ENCODE data around the gene FLT4. TPM values are rescaled to one million over a fixed set of nuclear protein-coding genes. Genes with fewer than 3 reads are reported as not detected.
A peak's percentile ranks its signal among the peaks of the same experiment; 100 is the strongest.

The FLT4 gene
- total and polyA plus RNA-seq, 2 of the 13 experiments (the other 11 are each of a cell fraction or from before 2014, with no cell fraction given) = not detected

DNA sequence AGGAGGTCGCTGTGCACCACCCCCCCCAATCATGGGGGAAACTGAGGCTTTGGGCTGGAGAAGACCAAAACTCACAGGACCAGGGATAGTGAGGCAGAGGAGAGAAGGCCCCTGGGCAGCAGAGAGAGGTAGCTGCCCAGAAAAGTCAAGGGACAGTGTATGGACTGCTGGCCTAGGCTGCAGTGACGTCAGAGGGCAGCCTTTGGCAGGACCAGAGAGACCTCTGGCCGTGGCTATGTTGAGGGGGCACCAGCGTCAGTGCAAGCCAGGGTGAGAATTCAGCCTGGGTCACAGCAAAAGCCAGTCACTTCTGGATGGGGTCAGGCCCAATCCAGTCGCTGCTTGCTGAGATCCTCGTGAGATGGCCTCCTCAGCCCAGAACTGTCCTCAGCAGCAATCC lies 26.5 kb downstream of the FLT4 start (continued):
- TF ChIP-seq, protein P1, sequence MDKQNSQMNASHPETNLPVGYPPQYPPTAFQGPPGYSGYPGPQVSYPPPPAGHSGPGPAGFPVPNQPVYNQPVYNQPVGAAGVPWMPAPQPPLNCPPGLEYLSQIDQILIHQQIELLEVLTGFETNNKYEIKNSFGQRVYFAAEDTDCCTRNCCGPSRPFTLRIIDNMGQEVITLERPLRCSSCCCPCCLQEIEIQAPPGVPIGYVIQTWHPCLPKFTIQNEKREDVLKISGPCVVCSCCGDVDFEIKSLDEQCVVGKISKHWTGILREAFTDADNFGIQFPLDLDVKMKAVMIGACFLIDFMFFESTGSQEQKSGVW (CRISPR knock-in tag; IDR thresholded peaks at IDR 0.05; ENCODE audit: borderline replicate concordance) = no peak
- TF ChIP-seq, protein P2, sequence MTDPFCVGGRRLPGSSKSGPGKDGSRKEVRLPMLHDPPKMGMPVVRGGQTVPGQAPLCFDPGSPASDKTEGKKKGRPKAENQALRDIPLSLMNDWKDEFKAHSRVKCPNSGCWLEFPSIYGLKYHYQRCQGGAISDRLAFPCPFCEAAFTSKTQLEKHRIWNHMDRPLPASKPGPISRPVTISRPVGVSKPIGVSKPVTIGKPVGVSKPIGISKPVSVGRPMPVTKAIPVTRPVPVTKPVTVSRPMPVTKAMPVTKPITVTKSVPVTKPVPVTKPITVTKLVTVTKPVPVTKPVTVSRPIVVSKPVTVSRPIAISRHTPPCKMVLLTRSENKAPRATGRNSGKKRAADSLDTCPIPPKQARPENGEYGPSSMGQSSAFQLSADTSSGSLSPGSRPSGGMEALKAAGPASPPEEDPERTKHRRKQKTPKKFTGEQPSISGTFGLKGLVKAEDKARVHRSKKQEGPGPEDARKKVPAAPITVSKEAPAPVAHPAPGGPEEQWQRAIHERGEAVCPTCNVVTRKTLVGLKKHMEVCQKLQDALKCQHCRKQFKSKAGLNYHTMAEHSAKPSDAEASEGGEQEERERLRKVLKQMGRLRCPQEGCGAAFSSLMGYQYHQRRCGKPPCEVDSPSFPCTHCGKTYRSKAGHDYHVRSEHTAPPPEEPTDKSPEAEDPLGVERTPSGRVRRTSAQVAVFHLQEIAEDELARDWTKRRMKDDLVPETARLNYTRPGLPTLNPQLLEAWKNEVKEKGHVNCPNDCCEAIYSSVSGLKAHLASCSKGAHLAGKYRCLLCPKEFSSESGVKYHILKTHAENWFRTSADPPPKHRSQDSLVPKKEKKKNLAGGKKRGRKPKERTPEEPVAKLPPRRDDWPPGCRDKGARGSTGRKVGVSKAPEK (CRISPR knock-in tag; IDR thresholded peaks at IDR 0.05; ENCODE audit: borderline replicate concordance) = no peak
- TF ChIP-seq ATF7 (IDR thresholded peaks at IDR 0.05) = 0 out of 2 replicates have a peak, but pooled peaks have one; percentile 11
- no peak for TF ChIP-seq ATF7 (CRISPR knock-in tag; IDR thresholded peaks at IDR 0.05)
- no peak for TF ChIP-seq KAT8 (CRISPR knock-in tag; IDR thresholded peaks at IDR 0.05)
- TF ChIP-seq ZNF224 (CRISPR knock-in tag; IDR thresholded peaks at IDR 0.05) = no peak
- no peak for TF ChIP-seq MED13 (CRISPR knock-in tag; IDR thresholded peaks at IDR 0.05)
- TF ChIP-seq CREB1 (IDR thresholded peaks at IDR 0.05) = peak; percentile 93
- TF ChIP-seq CREB1 (CRISPR knock-in tag; IDR thresholded peaks at IDR 0.05) = no peak
- no peak for TF ChIP-seq ZNF101 (CRISPR knock-in tag; IDR thresholded peaks at IDR 0.05; ENCODE audit: borderline replicate concordance, low read depth)
- no peak for TF ChIP-seq SETDB1 (CRISPR knock-in tag; IDR thresholded peaks at IDR 0.05; ENCODE audit: borderline replicate concordance)
- no peak for TF ChIP-seq CHD2 (IDR thresholded peaks at IDR 0.05; ENCODE audit: low read depth, low read length)
- no peak for TF ChIP-seq HOXD1 (CRISPR knock-in tag; IDR thresholded peaks at IDR 0.05)
- TF ChIP-seq RAD51 (IDR thresholded peaks at IDR 0.05; ENCODE audit: borderline replicate concordance) = no peak
- no peak for TF ChIP-seq ZNF232 (CRISPR knock-in tag; IDR thresholded peaks at IDR 0.05; ENCODE audit: borderline replicate concordance)
- TF ChIP-seq DMAP1 (CRISPR knock-in tag; IDR thresholded peaks at IDR 0.05) = no peak
- TF ChIP-seq, protein P3, sequence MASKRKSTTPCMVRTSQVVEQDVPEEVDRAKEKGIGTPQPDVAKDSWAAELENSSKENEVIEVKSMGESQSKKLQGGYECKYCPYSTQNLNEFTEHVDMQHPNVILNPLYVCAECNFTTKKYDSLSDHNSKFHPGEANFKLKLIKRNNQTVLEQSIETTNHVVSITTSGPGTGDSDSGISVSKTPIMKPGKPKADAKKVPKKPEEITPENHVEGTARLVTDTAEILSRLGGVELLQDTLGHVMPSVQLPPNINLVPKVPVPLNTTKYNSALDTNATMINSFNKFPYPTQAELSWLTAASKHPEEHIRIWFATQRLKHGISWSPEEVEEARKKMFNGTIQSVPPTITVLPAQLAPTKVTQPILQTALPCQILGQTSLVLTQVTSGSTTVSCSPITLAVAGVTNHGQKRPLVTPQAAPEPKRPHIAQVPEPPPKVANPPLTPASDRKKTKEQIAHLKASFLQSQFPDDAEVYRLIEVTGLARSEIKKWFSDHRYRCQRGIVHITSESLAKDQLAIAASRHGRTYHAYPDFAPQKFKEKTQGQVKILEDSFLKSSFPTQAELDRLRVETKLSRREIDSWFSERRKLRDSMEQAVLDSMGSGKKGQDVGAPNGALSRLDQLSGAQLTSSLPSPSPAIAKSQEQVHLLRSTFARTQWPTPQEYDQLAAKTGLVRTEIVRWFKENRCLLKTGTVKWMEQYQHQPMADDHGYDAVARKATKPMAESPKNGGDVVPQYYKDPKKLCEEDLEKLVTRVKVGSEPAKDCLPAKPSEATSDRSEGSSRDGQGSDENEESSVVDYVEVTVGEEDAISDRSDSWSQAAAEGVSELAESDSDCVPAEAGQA (IDR thresholded peaks at IDR 0.05; ENCODE audit: low read depth) = no peak
- TF ChIP-seq, protein P3 (CRISPR knock-in tag; IDR thresholded peaks at IDR 0.05; ENCODE audit: borderline replicate concordance) = no peak
